Measurements from ENCODE around the gene ATXN1.

Gene ATXN1

GRCh38 chr6:16670617-16671051, 90.6 kb downstream of the ATXN1 start:
- FAIRE-seq: no peak

DNA sequence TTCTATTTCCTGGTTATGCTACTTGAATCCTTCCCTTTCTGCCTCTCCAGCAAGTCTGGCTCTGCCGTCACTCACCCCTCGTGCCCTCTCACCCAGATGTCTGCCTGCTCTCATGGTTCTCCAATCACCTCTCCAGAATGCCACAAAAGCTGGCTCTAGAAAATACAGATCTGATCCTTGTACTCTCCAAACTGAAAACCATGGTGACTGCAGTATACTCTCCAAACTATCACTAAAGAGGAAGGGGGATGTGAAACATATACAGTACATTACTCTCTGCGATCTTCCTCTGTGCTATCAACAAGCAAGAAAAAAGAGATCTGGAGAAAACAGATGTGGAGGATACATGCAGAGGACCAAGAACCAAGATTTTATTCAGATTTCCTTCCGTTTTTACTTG, 91.1 kb downstream of the ATXN1 start:
- no peak for FAIRE-seq

- no peak for FAIRE-seq
These were observed 92.0 kb downstream of the ATXN1 start for GRCh38 chr6:16669227-16669626.

DNA sequence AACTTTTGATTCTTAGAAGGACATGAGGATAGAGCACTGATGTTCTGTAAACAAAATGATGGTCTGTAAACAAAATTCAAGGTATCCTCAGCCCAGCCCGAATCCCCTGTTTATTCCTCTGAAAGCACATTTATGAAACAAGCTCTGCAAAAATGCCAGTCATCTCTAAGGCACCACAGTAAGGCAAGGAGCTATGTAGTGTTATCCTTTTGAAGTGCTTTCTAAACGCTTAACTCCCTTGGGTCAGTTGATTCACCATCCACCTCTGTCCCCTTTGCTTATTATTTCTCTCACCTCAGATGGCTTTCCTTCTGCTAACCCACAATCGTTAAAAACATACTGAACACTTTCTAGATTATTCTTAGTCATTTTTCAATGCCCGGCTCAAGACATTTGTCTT, 93.8 kb downstream of the ATXN1 start:
- FAIRE-seq: no peak

DNA sequence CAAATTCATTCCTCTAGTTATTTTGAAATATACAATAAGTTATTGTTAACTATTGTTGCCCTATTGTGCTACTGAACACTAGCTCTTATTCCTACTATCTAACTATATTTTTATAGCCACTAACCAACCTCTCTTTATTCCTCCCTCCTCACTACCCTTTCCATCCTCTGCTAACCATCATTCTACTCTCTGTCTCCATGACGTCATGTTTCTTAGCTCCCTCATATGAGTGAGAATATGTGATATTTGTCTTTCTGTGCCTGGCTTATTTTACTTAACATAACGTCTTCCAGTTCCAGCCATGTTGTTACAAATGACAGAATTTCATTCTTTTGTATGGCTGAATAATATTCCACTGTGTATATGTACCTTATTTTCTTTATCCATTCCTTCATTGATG, 95.3 kb downstream of the ATXN1 start:
- FAIRE-seq: no peak

GRCh38 chr6:16665182-16665581, 96.1 kb downstream of the ATXN1 start:
- no peak for FAIRE-seq

DNA sequence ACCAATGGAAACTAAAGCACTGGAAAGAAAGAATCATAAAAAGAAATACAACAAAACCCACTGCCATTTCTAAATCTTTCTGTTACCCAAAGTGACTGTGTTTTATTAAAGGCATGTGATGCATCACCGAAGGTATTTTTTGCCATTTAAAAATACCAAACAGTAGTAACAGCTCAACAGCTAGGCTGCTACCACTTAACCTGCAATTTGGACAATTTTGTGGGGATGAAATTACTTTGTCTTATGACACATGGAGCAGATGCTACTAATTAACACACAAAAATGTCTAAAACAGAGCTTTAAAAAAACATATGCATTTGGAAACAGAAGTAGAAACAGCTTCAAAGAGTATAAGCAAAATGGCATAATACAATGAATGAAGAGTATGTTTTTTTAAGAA, 97.4 kb downstream of the ATXN1 start:
- no peak for FAIRE-seq

GRCh38 chr6:16660157-16660497, 101.1 kb downstream of the ATXN1 start:
- no peak for FAIRE-seq

DNA sequence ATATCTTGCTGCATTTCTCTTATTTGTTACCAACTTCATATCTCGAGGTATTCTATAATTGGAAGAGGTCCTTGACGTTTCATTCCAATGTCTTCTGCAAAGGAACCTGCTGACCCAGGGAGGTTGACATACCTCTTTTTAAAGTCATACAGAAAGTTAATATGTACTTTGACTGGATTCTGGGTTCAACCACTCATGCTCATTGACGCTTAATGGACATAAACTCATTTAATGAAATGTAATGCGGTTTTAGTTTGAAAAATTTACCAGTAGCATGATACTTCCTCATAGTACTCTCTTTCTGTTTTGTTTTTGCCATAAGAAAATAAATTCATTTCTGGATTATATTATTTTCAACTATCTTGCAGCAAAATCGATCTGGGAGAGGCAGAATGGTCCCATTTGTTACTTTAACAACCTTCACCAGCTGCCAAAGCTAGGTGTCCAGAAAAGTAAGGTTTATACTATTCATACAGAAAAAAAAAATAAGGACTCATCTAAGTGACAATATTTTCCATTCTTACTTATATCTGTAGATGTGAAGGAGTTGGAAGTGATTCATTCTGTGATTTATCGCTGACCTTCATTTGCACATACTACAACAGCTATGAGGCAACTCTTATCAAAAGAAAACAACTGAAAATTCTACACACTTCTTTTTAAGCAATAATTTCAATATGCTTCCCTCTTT, 101.6 kb downstream of the ATXN1 start:
- no peak for FAIRE-seq

- FAIRE-seq: no peak
These were observed 102.8 kb downstream of the ATXN1 start for GRCh38 chr6:16658348-16659034.

DNA sequence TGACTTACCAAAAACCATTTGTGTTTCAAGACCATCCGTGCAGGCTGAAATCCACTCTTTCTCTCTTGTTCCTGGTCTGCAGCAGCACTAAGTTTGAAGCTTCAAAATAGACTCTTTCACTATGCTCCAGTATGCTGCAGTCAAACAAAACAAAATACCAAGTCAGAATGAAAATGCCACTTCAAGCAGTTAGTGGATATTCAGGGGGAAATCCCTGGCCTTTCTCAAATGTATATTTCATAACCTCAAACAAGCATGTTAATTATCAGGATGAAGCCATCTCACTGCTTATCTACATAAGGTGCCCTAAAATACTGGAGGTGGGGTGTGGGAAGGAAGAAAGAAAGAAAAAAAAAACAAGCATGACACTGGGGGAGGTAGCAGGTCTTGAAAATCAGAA, 103.5 kb downstream of the ATXN1 start:
- FAIRE-seq: no peak

DNA sequence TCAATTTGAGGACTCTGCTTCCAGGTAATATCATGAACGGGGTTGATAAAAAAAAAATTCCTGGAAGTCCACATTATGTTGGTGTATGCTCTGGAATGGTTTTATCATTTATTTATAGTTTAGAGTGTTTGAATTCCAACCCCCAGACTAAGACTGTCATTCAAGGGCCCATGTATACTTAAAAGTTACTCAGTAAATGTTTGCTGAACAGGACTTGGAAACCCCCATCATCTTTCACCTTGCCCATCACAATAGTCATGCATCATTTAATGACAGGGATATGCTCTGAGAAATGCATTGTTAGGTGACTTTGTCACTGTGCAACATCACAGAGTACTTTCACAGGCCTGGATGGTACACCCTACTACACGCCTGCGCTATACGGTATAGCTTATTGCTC, 104.8 kb downstream of the ATXN1 start:
- no peak for FAIRE-seq

DNA sequence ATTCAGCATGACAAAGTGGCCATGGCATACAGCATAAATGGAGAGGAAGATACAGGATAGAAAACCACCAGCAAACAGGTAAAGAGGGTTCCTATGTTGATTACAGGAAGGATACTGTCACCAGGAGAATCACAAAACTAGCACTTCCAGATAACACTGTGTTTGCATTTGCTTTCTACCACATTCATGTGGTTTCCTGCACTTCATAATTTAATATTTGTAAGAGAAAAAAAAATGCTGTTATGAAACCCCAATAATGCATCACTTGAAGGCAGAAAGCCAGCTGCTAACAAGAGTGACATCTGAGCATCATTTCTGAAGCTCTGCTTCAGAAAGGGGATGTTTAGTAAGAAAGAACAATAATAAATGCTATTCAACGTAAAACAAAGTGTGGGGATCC, 106.6 kb downstream of the ATXN1 start:
- FAIRE-seq: no peak

- FAIRE-seq: no peak
These were observed 108.0 kb downstream of the ATXN1 start for GRCh38 chr6:16653226-16653625.

- FAIRE-seq: no peak
These were observed 109.4 kb downstream of the ATXN1 start for GRCh38 chr6:16651871-16652270.

DNA sequence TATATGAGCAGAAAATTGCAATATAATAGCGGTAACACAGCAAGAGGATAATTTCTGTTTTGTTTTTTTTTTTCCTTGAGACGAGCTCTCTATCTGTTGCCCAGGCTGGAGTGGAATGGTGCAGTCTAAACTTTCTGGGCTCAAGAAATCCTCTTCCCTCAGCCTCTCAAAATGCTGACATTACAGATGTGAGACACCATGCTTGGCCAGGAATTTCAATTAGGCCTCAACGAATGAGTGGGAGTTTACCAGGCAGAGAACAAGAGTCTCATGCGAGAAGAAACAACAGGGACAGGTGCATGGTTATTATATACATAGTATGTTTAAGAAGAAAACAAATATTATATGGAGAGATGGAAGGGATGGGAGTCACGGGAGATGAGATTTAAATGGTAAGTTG, 111.4 kb downstream of the ATXN1 start:
- no peak for FAIRE-seq

GRCh38 chr6:16649241-16649640, 112.0 kb downstream of the ATXN1 start:
- FAIRE-seq: no peak

DNA sequence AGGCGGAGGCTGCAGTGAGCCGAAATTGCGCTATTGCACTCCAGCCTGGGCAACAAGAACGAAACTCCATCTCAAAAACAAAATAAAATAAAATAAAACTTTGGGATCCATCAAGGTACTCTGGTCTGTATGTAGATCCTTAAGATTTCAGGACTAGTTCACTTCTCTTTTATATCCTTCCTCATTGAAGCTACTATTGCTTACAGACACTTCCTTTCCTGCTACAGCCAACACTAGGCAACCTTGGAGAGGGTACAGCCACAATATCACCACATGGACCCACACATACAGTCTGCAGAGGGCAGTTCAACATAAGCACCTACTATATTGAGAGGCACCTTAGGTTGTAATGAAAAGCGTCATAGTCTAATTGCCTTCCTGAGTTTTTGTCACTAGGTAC, 113.3 kb downstream of the ATXN1 start:
- no peak for FAIRE-seq

- FAIRE-seq: no peak
These were observed 113.8 kb downstream of the ATXN1 start for GRCh38 chr6:16647422-16647821.

- no peak for FAIRE-seq
These were observed 116.6 kb downstream of the ATXN1 start for GRCh38 chr6:16644540-16645250.

DNA sequence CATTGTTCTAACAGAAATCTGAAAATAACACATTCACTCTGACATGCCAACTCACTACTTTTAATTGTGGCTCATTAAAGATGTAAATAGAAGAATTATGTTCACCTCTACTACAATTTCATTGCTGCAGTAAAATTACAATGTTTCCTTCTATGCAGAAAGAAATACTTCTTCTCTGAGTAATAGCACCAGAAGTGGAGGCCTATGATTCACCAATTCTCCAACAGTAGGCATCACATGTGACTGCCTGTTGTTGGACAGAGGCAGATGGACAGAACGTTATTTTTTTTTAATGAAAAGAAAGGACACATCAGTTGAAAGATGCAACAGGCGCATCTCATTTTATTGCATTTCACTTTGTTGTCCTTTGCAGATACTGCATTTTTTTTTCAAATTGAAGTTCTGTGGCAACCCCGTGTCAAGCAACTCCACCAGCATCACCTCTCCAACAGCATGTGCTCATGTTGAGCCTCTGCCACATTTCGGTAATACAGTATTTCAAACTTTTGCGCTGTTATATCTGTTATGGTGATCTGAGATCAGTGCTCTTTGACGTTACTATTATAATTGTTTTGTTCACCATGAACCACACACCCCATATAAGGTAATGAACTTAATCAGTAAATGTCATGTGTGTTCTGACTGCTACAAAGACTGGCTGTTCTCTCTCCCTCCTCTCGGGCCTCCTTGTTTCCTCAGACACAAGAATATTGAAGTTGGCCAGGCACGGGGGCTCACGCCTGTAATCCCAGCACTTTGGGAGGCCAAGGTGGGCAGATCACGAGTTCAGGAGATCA, 121.4 kb downstream of the ATXN1 start:
- FAIRE-seq: no peak

GRCh38 chr6:16637635-16638034, 123.6 kb downstream of the ATXN1 start:
- no peak for FAIRE-seq

DNA sequence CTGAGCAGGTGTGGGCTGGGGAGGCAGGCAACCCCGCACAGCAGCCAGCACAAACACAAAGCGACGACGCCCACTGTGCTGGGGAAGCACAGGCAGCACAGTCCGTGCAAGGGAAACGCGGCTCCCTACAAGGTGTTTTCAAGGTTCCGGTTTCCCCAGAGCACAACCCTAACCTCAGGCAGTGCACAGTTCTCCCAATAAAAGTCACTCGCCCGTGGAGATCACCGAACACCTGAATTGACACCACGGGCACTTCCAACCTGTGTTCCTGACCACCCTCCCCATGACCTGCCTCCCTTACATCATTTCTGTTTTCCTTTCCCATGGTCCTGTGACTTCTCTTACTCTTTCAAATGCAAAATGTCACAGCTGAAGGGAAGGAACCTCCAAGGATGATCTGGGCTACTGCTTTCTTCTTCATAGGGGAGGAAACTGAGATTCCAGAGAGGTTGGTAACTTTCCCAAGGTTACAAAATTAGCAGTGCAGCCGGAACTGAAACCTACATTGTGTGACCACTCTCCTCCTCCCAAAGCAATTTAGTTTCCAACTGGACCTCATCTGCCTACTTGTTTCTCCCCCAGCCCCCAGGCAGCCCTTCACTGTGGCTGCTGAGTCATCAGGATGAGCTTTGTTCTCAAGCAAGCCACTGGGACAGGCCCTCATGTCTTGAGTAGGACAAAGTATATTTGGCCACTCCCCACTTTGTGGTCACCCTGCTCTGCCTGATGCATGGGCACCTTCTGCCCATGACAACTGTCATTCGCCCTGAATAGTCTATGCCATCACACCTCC, 125.3 kb downstream of the ATXN1 start:
- no peak for FAIRE-seq

All from TTC549 (cell line).